HEK293 (cell line): Measurements from ENCODE around the gene PRSS22.

Experiments
- CTCF ChIA-PET: fragments of 350-600 bp; formaldehyde crosslinking; extraction: SDS; loops from one replicate; lab custom pipeline; 2021; ENCODE audit warnings: antibody characterized with exemption; lab: Yijun Ruan, JAX
- POLR2A ChIA-PET: fragments of 300-600 bp; formaldehyde crosslinking; extraction: SDS; loops from one replicate; lab custom pipeline; 2020; ENCODE audit warnings: antibody characterized with exemption, inconsistent platforms; lab: Yijun Ruan, JAX
- H3K27ac ChIP-seq: fragments of 200-500 bp; sonication (Bioruptor generic); 2 replicates; pipeline ENCODE4 v1.5.1; 2014; ENCODE audit warnings: low read depth, low read length, control low read depth, inconsistent platforms; ENCODE audit errors: extremely low read depth
- H3K36me3 ChIP-seq, 2 experiments: fragments of 200-500 bp in 1 of 2; sonication (Bioruptor generic) in 1 of 2; 1 replicate in 1 of 2; 2 replicates in 1 of 2; pipeline ENCODE4 v1.5.1; 2014 to 2017; ENCODE audit warnings: inconsistent platforms in 2 of 2, low read length in 2 of 2; ENCODE audit not compliant: control insufficient read depth in 2 of 2, insufficient read depth in 1 of 2
- H3K4me1 ChIP-seq: fragments of 200-500 bp; sonication (Bioruptor generic); 2 replicates; pipeline ENCODE4 v1.5.1; 2014; ENCODE audit warnings: mild to moderate bottlenecking, low read length, inconsistent platforms; ENCODE audit not compliant: control insufficient read depth, insufficient read depth
- H3K4me3 ChIP-seq: 2 replicates; pipeline ENCODE4 v1.5.1; 2011; ENCODE audit warnings: low read depth, mild to moderate bottlenecking, control low read depth, low read length, moderate library complexity
- H3K9me3 ChIP-seq: fragments of 200-500 bp; sonication (Bioruptor generic); 2 replicates; pipeline ENCODE4 v1.5.1; 2014; ENCODE audit warnings: low read depth, low read length, inconsistent platforms; ENCODE audit not compliant: control insufficient read depth, insufficient read depth
- EGR2 ChIP-seq: fragments of 450-650 bp; formaldehyde crosslinking; IDR thresholded peaks from 2 replicates; pipeline ENCODE4 v1.5.1; 2016; ENCODE audit warnings: low read depth, missing biosample characterization, missing genetic modification characterization
- GFI1B ChIP-seq: fragments of 450-650 bp; formaldehyde crosslinking; IDR thresholded peaks from 2 replicates; pipeline ENCODE4 v1.5.1; 2016; ENCODE audit warnings: missing biosample characterization, missing genetic modification characterization
- HOXA7 ChIP-seq: sonication (generic); formaldehyde crosslinking; IDR thresholded peaks from 2 replicates; pipeline ENCODE4 v1.8.1; 2022; ENCODE audit warnings: missing genetic modification reagents, borderline replicate concordance
- MEIS1 ChIP-seq: sonication (generic); formaldehyde crosslinking; IDR thresholded peaks from 2 replicates; pipeline ENCODE4 v1.8.1; 2022; ENCODE audit warnings: missing genetic modification reagents, mild to moderate bottlenecking, borderline replicate concordance
- YY1 ChIP-seq: fragments of 450-650 bp; formaldehyde crosslinking; IDR thresholded peaks from 2 replicates; pipeline ENCODE4 v1.5.1; 2018; ENCODE audit warnings: missing biosample characterization, missing genetic modification characterization
- ZFHX2 ChIP-seq: fragments of 450-650 bp; formaldehyde crosslinking; conservative IDR thresholded peaks from 2 replicates; pipeline ENCODE4 v1.5.1; 2016; ENCODE audit warnings: missing biosample characterization, missing genetic modification characterization
- ZNF169 ChIP-seq: fragments of 450-650 bp; formaldehyde crosslinking; IDR thresholded peaks from 2 replicates; pipeline ENCODE4 v1.5.1; 2016; ENCODE audit warnings: missing biosample characterization, missing genetic modification characterization
- ZNF24 ChIP-seq: fragments of 450-650 bp; formaldehyde crosslinking; IDR thresholded peaks from 2 replicates; pipeline ENCODE4 v1.5.1; 2016; ENCODE audit warnings: missing biosample characterization, missing genetic modification characterization
- ZNF335 ChIP-seq: fragments of 450-650 bp; formaldehyde crosslinking; conservative IDR thresholded peaks from 2 replicates; pipeline ENCODE4 v1.5.1; 2016; ENCODE audit warnings: missing biosample characterization, missing genetic modification characterization
- ZNF354C ChIP-seq: fragments of 450-650 bp; formaldehyde crosslinking; IDR thresholded peaks from 2 replicates; pipeline ENCODE4 v1.5.1; 2016; ENCODE audit warnings: missing biosample characterization, missing genetic modification characterization, low read depth, borderline replicate concordance
- ZNF426 ChIP-seq: fragments of 450-650 bp; formaldehyde crosslinking; IDR thresholded peaks from 2 replicates; pipeline ENCODE4 v1.5.1; 2017; ENCODE audit warnings: missing biosample characterization, missing genetic modification characterization, mild to moderate bottlenecking, inconsistent platforms, moderate library complexity
- ZNF501 ChIP-seq: fragments of 450-650 bp; formaldehyde crosslinking; IDR thresholded peaks from 2 replicates; pipeline ENCODE4 v1.5.1; 2016; ENCODE audit warnings: missing biosample characterization, missing genetic modification characterization
- ZNF514 ChIP-seq: fragments of 450-650 bp; formaldehyde crosslinking; IDR thresholded peaks from 2 replicates; pipeline ENCODE4 v1.5.1; 2016; ENCODE audit warnings: missing biosample characterization, missing genetic modification characterization
- ZNF664 ChIP-seq: fragments of 450-650 bp; formaldehyde crosslinking; IDR thresholded peaks from 2 replicates; pipeline ENCODE4 v1.5.1; 2016; ENCODE audit warnings: missing biosample characterization, missing genetic modification characterization
- ZNF701 ChIP-seq: fragments of 450-650 bp; formaldehyde crosslinking; IDR thresholded peaks from 2 replicates; pipeline ENCODE4 v1.5.1; 2016; ENCODE audit warnings: missing biosample characterization, missing genetic modification characterization
- TF ChIP-seq, protein P1 (sequence below): fragments of 450-650 bp; formaldehyde crosslinking; IDR thresholded peaks from 2 replicates; pipeline ENCODE4 v1.5.1; 2016; ENCODE audit warnings: missing biosample characterization, missing genetic modification characterization
- TF ChIP-seq, protein P2 (sequence below): fragments of 450-650 bp; formaldehyde crosslinking; IDR thresholded peaks from 2 replicates; pipeline ENCODE4 v1.5.1; 2016; ENCODE audit warnings: missing biosample characterization, missing genetic modification characterization
- TF ChIP-seq, protein P3 (sequence below): fragments of 450-650 bp; formaldehyde crosslinking; IDR thresholded peaks from 2 replicates; pipeline ENCODE4 v1.5.1; 2016; ENCODE audit warnings: missing biosample characterization, missing genetic modification characterization
- TF ChIP-seq, protein P4 (sequence below): fragments of 450-650 bp; formaldehyde crosslinking; IDR thresholded peaks from 2 replicates; pipeline ENCODE4 v1.5.1; 2016; ENCODE audit warnings: missing biosample characterization, missing genetic modification characterization
- TF ChIP-seq, protein P5 (sequence below): fragments of 450-650 bp; formaldehyde crosslinking; IDR thresholded peaks from 2 replicates; pipeline ENCODE4 v1.5.1; 2016; ENCODE audit warnings: missing biosample characterization, missing genetic modification characterization

The PRSS22 gene

DNA sequence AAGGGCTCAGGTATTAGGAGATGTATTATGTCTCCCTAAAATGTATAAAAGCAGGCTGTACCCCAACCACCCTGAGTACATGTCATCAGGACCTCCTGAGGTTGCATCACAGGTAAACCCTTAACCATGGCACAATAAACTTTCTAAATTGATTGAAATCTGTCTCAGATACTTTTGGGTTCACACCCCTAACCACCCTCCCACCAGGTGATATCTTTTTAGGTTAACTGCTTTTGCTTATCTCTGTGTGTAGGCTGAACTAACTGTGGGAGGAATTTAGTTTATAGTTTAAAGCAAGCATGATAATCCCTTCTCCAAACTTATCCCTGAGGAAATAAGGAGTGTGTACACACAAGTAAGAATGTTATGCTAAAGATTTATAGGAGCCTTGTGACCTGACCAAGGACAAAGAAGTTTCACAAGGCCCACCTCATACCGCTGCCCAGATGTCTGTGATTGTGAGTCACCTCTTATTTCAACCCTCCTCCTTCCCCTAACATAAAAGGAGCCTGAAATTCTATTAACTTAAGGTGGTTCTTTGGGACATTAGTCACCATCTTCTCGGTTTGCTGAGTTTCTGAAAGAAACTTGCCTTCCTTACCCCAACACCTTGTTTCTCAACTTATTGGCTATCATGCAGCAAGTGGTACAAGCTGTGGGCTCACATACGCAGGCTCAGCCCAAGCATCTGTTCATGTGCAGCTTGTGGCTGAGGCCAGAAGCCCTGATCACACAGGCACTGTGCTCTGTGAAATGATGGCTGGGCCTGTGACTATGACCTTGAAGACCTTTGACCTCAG lies 11.3 kb downstream of the PRSS22 start:
- Histone ChIP-seq H3K4me1 (0 out of 2 replicates have a peak, but pooled peaks cover 3% of the 10 kb centered on the region), H3K9me3 (no peaks in the 10 kb centered on the region), H3K36me3 (no peaks in the 10 kb centered on the region), H3K4me3 (no peak overlapping the region), H3K27ac (no peak overlapping the region)
- POLR2A ChIA-PET, result no interaction called here
- CTCF ChIA-PET, result no interaction called here
- no peak for TF ChIP-seq ZNF664 (tag by site-specific recombination)
- no peak for TF ChIP-seq ZNF169 (tag by site-specific recombination)
- no peak for TF ChIP-seq ZNF501 (tag by site-specific recombination)
- TF ChIP-seq ZNF24, result no peak
- TF ChIP-seq, protein P1, sequence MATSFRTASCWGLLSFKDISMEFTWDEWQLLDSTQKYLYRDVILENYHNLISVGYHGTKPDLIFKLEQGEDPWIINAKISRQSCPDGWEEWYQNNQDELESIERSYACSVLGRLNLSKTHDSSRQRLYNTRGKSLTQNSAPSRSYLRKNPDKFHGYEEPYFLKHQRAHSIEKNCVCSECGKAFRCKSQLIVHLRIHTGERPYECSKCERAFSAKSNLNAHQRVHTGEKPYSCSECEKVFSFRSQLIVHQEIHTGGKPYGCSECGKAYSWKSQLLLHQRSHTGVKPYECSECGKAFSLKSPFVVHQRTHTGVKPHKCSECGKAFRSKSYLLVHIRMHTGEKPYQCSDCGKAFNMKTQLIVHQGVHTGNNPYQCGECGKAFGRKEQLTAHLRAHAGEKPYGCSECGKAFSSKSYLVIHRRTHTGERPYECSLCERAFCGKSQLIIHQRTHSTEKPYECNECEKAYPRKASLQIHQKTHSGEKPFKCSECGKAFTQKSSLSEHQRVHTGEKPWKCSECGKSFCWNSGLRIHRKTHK (tag by site-specific recombination), result no peak
- no peak for TF ChIP-seq ZNF354C
- TF ChIP-seq MEIS1 (CRISPR knock-in tag), result no peak
- TF ChIP-seq, protein P2, sequence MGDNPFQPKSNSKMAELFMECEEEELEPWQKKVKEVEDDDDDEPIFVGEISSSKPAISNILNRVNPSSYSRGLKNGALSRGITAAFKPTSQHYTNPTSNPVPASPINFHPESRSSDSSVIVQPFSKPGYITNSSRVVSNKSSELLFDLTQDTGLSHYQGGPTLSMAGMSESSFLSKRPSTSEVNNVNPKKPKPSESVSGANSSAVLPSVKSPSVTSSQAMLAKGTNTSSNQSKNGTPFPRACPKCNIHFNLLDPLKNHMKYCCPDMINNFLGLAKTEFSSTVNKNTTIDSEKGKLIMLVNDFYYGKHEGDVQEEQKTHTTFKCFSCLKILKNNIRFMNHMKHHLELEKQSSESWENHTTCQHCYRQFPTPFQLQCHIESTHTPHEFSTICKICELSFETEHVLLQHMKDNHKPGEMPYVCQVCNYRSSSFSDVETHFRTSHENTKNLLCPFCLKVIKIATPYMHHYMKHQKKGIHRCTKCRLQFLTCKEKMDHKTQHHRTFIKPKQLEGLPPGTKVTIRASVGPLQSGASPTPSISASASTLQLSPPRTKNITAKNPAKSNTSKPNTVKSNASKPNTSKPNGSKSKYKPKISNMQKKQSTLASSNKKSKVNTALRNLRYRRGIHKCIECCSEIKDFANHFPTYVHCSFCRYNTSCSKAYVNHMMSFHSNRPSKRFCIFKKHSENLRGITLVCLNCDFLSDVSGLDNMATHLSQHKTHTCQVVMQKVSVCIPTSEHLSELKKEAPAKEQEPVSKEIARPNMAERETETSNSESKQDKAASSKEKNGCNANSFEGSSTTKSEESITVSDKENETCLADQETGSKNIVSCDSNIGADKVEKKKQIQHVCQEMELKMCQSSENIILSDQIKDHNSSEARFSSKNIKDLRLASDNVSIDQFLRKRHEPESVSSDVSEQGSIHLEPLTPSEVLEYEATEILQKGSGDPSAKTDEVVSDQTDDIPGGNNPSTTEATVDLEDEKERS (tag by site-specific recombination), result no peak
- no peak for TF ChIP-seq ZNF514 (tag by site-specific recombination)
- no peak for TF ChIP-seq ZNF426 (tag by site-specific recombination)
- TF ChIP-seq, protein P3, sequence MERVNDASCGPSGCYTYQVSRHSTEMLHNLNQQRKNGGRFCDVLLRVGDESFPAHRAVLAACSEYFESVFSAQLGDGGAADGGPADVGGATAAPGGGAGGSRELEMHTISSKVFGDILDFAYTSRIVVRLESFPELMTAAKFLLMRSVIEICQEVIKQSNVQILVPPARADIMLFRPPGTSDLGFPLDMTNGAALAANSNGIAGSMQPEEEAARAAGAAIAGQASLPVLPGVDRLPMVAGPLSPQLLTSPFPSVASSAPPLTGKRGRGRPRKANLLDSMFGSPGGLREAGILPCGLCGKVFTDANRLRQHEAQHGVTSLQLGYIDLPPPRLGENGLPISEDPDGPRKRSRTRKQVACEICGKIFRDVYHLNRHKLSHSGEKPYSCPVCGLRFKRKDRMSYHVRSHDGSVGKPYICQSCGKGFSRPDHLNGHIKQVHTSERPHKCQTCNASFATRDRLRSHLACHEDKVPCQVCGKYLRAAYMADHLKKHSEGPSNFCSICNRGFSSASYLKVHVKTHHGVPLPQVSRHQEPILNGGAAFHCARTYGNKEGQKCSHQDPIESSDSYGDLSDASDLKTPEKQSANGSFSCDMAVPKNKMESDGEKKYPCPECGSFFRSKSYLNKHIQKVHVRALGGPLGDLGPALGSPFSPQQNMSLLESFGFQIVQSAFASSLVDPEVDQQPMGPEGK, result no peak
- TF ChIP-seq ZNF335 (tag by site-specific recombination), result 0 out of 2 replicates have a peak, but pooled peaks have one; percentile 33
- peak; percentile 95 for TF ChIP-seq EGR2 (tag by site-specific recombination)
- TF ChIP-seq, protein P4, sequence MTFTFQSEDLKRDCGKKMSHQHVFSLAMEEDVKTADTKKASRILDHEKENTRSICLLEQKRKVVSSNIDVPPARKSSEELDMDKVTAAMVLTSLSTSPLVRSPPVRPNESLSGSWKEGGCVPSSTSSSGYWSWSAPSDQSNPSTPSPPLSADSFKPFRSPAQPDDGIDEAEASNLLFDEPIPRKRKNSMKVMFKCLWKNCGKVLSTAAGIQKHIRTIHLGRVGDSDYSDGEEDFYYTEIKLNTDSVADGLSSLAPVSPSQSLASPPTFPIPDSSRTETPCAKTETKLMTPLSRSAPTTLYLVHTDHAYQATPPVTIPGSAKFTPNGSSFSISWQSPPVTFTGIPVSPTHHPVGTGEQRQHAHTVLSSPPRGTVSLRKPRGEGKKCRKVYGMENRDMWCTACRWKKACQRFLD (tag by site-specific recombination), result no peak
- peak; percentile 91 for TF ChIP-seq ZFHX2 (tag by site-specific recombination)
- TF ChIP-seq ZNF701 (tag by site-specific recombination), result no peak
- TF ChIP-seq, protein P5, sequence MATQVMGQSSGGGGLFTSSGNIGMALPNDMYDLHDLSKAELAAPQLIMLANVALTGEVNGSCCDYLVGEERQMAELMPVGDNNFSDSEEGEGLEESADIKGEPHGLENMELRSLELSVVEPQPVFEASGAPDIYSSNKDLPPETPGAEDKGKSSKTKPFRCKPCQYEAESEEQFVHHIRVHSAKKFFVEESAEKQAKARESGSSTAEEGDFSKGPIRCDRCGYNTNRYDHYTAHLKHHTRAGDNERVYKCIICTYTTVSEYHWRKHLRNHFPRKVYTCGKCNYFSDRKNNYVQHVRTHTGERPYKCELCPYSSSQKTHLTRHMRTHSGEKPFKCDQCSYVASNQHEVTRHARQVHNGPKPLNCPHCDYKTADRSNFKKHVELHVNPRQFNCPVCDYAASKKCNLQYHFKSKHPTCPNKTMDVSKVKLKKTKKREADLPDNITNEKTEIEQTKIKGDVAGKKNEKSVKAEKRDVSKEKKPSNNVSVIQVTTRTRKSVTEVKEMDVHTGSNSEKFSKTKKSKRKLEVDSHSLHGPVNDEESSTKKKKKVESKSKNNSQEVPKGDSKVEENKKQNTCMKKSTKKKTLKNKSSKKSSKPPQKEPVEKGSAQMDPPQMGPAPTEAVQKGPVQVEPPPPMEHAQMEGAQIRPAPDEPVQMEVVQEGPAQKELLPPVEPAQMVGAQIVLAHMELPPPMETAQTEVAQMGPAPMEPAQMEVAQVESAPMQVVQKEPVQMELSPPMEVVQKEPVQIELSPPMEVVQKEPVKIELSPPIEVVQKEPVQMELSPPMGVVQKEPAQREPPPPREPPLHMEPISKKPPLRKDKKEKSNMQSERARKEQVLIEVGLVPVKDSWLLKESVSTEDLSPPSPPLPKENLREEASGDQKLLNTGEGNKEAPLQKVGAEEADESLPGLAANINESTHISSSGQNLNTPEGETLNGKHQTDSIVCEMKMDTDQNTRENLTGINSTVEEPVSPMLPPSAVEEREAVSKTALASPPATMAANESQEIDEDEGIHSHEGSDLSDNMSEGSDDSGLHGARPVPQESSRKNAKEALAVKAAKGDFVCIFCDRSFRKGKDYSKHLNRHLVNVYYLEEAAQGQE (tag by site-specific recombination), result no peak
- TF ChIP-seq GFI1B, result no peak
- TF ChIP-seq HOXA7 (CRISPR knock-in tag), result no peak
- TF ChIP-seq YY1 (tag by site-specific recombination), result no peak
